CD8-positive, alpha-beta memory T cell (primary cell): ENCODE measurements around the gene IMMP1L. TPM values are rescaled to one million over a fixed set of nuclear protein-coding genes. Genes with fewer than 3 reads are reported as not detected.
A peak's percentile ranks its signal among the peaks of the same experiment; 100 is the strongest.

Source experiments
- CTCF ChIA-PET: fragments of 350-600 bp; sonication (Branson Sonifier 250); formaldehyde crosslinking; loops from one replicate; lab custom pipeline; 2021; ENCODE audit warnings: antibody characterized with exemption; lab: Charles Lee
- POLR2A ChIA-PET: fragments of 350-600 bp; sonication (Branson Sonifier 250); formaldehyde crosslinking; loops from one replicate; lab custom pipeline; 2021; ENCODE audit warnings: antibody characterized with exemption; lab: Charles Lee
- DNase-seq, 5 donors: peaks; one replicate each; pipeline versions ENCODE4 v3.0.0 to v3.0.0-alpha.2; 2020 to 2022; ENCODE audit warnings: mixed read lengths in 1 of 5
- H3K27ac ChIP-seq: one replicate; pipeline ENCODE4 v1.7.0; 2013; ENCODE audit warnings: low read depth, mild to moderate bottlenecking, low read length, moderate library complexity
- H3K27me3 ChIP-seq: 2 replicates; pipeline ENCODE4 v1.7.0; 2013; ENCODE audit warnings: low read length, mild to moderate bottlenecking; ENCODE audit not compliant: insufficient read depth, poor library complexity, severe bottlenecking
- H3K36me3 ChIP-seq: 2 replicates; pipeline ENCODE4 v1.7.0; 2013; ENCODE audit warnings: mild to moderate bottlenecking, low read length, moderate library complexity; ENCODE audit not compliant: insufficient read depth
- H3K4me1 ChIP-seq: 2 replicates; pipeline ENCODE4 v1.7.0; 2013; ENCODE audit warnings: mild to moderate bottlenecking, low read length, moderate library complexity; ENCODE audit not compliant: insufficient read depth
- H3K4me3 ChIP-seq: 2 replicates; pipeline ENCODE4 v1.7.0; 2013; ENCODE audit warnings: mild to moderate bottlenecking, low read length
- H3K9me3 ChIP-seq: 2 replicates; pipeline ENCODE4 v1.7.0; 2013; ENCODE audit warnings: mild to moderate bottlenecking, low read length
- H3K27ac Mint-ChIP-seq, 8 donors: one replicate each; pipeline ENCODE4 v1.8.0; 2020 to 2021; ENCODE audit warnings: mixed read lengths in 8 of 8, mild to moderate bottlenecking in 6 of 8, inconsistent platforms in 3 of 8, moderate library complexity in 3 of 8
- H3K27me3 Mint-ChIP-seq, 2 donors: one replicate each; pipeline ENCODE4 v1.8.0; 2020 to 2021; ENCODE audit warnings: mixed read lengths in 2 of 2, mild to moderate bottlenecking in 1 of 2, moderate library complexity in 1 of 2
- H3K36me3 Mint-ChIP-seq, 3 donors: one replicate each; pipeline ENCODE4 v1.8.0; 2020 to 2021; ENCODE audit warnings: mixed read lengths in 3 of 3, inconsistent platforms in 1 of 3, mild to moderate bottlenecking in 1 of 3
- H3K4me1 Mint-ChIP-seq, 3 donors: one replicate each; pipeline ENCODE4 v1.8.0; 2020 to 2021; ENCODE audit warnings: mixed read lengths in 3 of 3, inconsistent platforms in 1 of 3, mild to moderate bottlenecking in 1 of 3
- H3K4me3 Mint-ChIP-seq, 7 donors: one replicate each; pipeline ENCODE4 v1.8.0; 2020 to 2021; ENCODE audit warnings: mixed read lengths in 7 of 7, mild to moderate bottlenecking in 6 of 7, moderate library complexity in 4 of 7, inconsistent platforms in 2 of 7
- H3K9me3 Mint-ChIP-seq, 5 donors: one replicate each; pipeline ENCODE4 v1.8.0; 2020 to 2022; ENCODE audit warnings: mixed read lengths in 5 of 5, mild to moderate bottlenecking in 3 of 5, moderate library complexity in 2 of 5, inconsistent platforms in 1 of 5
- polyA plus RNA-seq: library from polyadenylated mRNA; unstranded; fragments of 300-500 nt; fragmentation: Illumina TruSeq; gene quantifications from one replicate; pipeline ENCODE4 v1.2.3, GENCODE V29; 2021
- total RNA-seq, 2 experiments: library from RNA; stranded (reverse); gene quantifications; one replicate each; pipeline ENCODE4 v1.2.3, GENCODE V29; 2021

Gene IMMP1L
- total and polyA plus RNA-seq, 3 experiments from 2014 or later: 22.1 to 54.5 (median 27.2) TPM

DNA sequence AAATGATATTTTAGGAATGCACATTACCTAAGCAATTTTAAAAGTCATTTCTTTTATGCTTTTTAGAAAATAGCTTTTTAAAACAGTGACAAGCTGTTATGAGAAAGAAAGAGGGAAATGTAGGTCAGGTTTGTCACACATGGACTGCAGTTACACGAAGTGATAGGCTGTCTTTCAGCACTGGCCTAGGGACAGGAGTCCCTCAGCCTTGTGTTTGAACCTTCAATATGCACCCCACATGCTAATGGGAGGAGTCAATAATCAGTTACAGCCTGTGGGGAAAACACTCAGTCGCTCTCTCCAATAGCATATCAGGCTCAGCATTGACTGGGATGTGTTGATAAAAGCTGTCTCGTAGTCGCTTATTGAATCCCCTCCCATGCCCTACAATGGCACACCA, 94.0 kb downstream of the IMMP1L start:
- POLR2A ChIA-PET: no interaction called here
- H3K4me1 Mint-ChIP-seq: peaks cover 0 to 2% (median 0%) of the 10 kb centered on the region in 3 donors
- no peaks in the 10 kb centered on the region for H3K27me3 Mint-ChIP-seq
- peaks cover 13 to 25% (median 16%) of the 10 kb centered on the region in 3 donors for H3K36me3 Mint-ChIP-seq
- H3K9me3 Mint-ChIP-seq: peaks cover 0 to 5% (median 2%) of the 10 kb centered on the region in 5 donors
- Histone ChIP-seq H3K27ac (no peak overlapping the region), H3K36me3 (peaks cover 10% of the 10 kb centered on the region), H3K27me3 (no peaks in the 10 kb centered on the region), H3K4me1 (no peaks in the 10 kb centered on the region), H3K9me3 (no peaks in the 10 kb centered on the region), H3K4me3 (no peak overlapping the region)
- peak overlapping the region in 1 of 8 donors; percentile 26 for H3K27ac Mint-ChIP-seq
- CTCF ChIA-PET: no interaction called here
- DNase-seq: no peak
- no peak overlapping the region for H3K4me3 Mint-ChIP-seq

DNA sequence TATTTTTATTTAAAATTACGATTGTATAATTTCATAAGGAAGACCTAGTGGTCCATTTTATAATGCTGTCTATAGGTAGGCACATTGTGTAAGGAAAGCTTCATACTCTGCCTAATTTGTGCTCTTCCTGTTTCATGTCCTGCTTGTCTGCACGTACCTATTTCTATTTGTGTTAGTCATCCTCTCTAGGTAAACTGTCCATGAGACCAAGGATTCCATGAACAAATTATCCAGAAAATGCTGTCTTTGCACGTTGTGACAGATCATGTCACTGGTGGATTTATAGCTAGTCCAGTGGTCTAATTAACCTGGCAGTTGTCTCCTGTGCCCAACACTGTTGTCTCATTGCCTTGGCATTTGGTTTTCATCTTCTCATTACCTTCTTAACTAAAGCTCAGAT, 95.1 kb downstream of the IMMP1L start:
- Histone ChIP-seq H3K36me3 (peaks cover 10% of the 10 kb centered on the region), H3K4me1 (no peaks in the 10 kb centered on the region), H3K27ac (no peak overlapping the region), H3K4me3 (no peak overlapping the region), H3K27me3 (no peaks in the 10 kb centered on the region), H3K9me3 (no peaks in the 10 kb centered on the region)
- Mint-ChIP-seq H3K4me3 (no peak overlapping the region), H3K27ac (no peak overlapping the region), H3K9me3 (peaks cover 0 to 5% (median 2%) of the 10 kb centered on the region in 5 donors), H3K27me3 (no peaks in the 10 kb centered on the region), H3K4me1 (peaks cover 0 to 3% (median 2%) of the 10 kb centered on the region in 3 donors), H3K36me3 (peaks cover 13 to 26% (median 14%) of the 10 kb centered on the region in 3 donors)
- CTCF ChIA-PET: no interaction called here
- POLR2A ChIA-PET: no interaction called here
- no peak for DNase-seq

- Mint-ChIP-seq H3K36me3 (peaks cover 13 to 28% (median 14%) of the 10 kb centered on the region in 3 donors), H3K27me3 (no peaks in the 10 kb centered on the region), H3K4me1 (peaks cover 0 to 5% (median 5%) of the 10 kb centered on the region in 3 donors), H3K27ac (no peak overlapping the region), H3K9me3 (peaks cover 0 to 5% (median 2%) of the 10 kb centered on the region in 5 donors), H3K4me3 (no peak overlapping the region)
- no peak overlapping the region for H3K4me3 ChIP-seq
- POLR2A ChIA-PET: no interaction called here
- no peak for DNase-seq
- H3K36me3 ChIP-seq: peaks cover 10% of the 10 kb centered on the region
- no peaks in the 10 kb centered on the region for H3K4me1 ChIP-seq
- no peak overlapping the region for H3K27ac ChIP-seq
- CTCF ChIA-PET: no interaction called here
- H3K9me3 ChIP-seq: no peaks in the 10 kb centered on the region
- H3K27me3 ChIP-seq: no peaks in the 10 kb centered on the region
Observed at GRCh38 chr11:31412946-31413345, 96.5 kb downstream of the IMMP1L start.

DNA sequence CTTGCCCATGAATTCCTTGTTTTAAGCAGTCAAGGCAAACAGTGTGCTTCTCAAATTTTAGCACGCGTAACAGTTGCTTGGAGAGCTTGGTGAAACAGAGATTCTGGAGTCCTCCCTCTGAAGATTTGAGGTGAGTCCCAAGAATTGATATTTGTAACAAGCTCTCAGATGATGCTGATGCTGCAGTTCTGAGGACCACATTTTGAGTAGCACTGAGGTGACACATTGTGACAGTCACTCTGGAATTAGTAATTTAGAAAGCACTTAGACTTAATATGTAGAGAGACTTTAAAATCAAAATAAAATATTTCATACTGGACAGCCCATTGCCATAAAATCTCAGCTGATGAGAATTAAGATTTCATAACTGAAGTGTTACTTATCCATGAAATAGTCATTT, 101.2 kb downstream of the IMMP1L start:
- H3K4me1 Mint-ChIP-seq: peaks cover 0 to 5% (median 5%) of the 10 kb centered on the region in 3 donors
- no peaks in the 10 kb centered on the region for H3K4me1 ChIP-seq
- H3K9me3 ChIP-seq: no peaks in the 10 kb centered on the region
- no peaks in the 10 kb centered on the region for H3K36me3 ChIP-seq
- H3K36me3 Mint-ChIP-seq: peaks cover 8 to 11% (median 10%) of the 10 kb centered on the region in 3 donors
- no peaks in the 10 kb centered on the region for H3K27me3 Mint-ChIP-seq
- no peak overlapping the region for H3K27ac Mint-ChIP-seq
- ChIA-PET CTCF (no interaction called here), POLR2A (no interaction called here)
- H3K4me3 ChIP-seq: no peak overlapping the region
- DNase-seq: no peak
- no peak overlapping the region for H3K4me3 Mint-ChIP-seq
- H3K9me3 Mint-ChIP-seq: peaks cover 0 to 5% (median 2%) of the 10 kb centered on the region in 5 donors
- H3K27me3 ChIP-seq: no peaks in the 10 kb centered on the region
- H3K27ac ChIP-seq: no peak overlapping the region

GRCh38 chr11:31404614-31405013, 104.8 kb downstream of the IMMP1L start:
- Mint-ChIP-seq H3K4me3 (no peak overlapping the region), H3K27ac (no peak overlapping the region), H3K27me3 (no peaks in the 10 kb centered on the region), H3K9me3 (no peaks in the 10 kb centered on the region), H3K4me1 (peaks cover 0 to 5% (median 4%) of the 10 kb centered on the region in 3 donors), H3K36me3 (peaks cover 16 to 21% (median 21%) of the 10 kb centered on the region in 3 donors)
- Histone ChIP-seq H3K27ac (no peak overlapping the region), H3K27me3 (no peaks in the 10 kb centered on the region), H3K36me3 (no peaks in the 10 kb centered on the region), H3K9me3 (no peaks in the 10 kb centered on the region), H3K4me1 (no peaks in the 10 kb centered on the region), H3K4me3 (no peak overlapping the region)
- CTCF ChIA-PET: no interaction called here
- DNase-seq: no peak
- POLR2A ChIA-PET: no interaction called here

- peaks cover 0 to 1% (median 0%) of the 10 kb centered on the region in 3 donors for H3K4me1 Mint-ChIP-seq
- peak in 2 of 5 donors; percentile 2 to 23 for DNase-seq
- no peaks in the 10 kb centered on the region for H3K27me3 ChIP-seq
- no peaks in the 10 kb centered on the region for H3K27me3 Mint-ChIP-seq
- no peak overlapping the region for H3K27ac ChIP-seq
- POLR2A ChIA-PET: interaction anchor here (0.6 to 0.9 kb wide), 2 partner anchors 9 to 1213 kb away, joined by 3 read pairs; no protein-coding TSS in a partner anchor
- no peaks in the 10 kb centered on the region for H3K4me1 ChIP-seq
- peaks cover 12 to 28% (median 25%) of the 10 kb centered on the region in 3 donors for H3K36me3 Mint-ChIP-seq
- no peaks in the 10 kb centered on the region for H3K36me3 ChIP-seq
- H3K4me3 Mint-ChIP-seq: no peak overlapping the region
- no peak overlapping the region for H3K4me3 ChIP-seq
- CTCF ChIA-PET: interaction anchor here (0.8 to 1.3 kb wide), 5 partner anchors 9 to 779 kb away, joined by 3 to 4 read pairs (median 3); no protein-coding TSS in a partner anchor
- H3K27ac Mint-ChIP-seq: peak overlapping the region in 1 of 8 donors; percentile 1
- H3K9me3 ChIP-seq: no peaks in the 10 kb centered on the region
- H3K9me3 Mint-ChIP-seq: no peaks in the 10 kb centered on the region
Observed at GRCh38 chr11:31397239-31397834, 112.1 kb downstream of the IMMP1L start.

- Histone ChIP-seq H3K36me3 (no peaks in the 10 kb centered on the region), H3K27ac (no peak overlapping the region), H3K4me3 (no peak overlapping the region), H3K27me3 (no peaks in the 10 kb centered on the region), H3K9me3 (no peaks in the 10 kb centered on the region), H3K4me1 (no peaks in the 10 kb centered on the region)
- ChIA-PET CTCF (no interaction called here), POLR2A (no interaction called here)
- Mint-ChIP-seq H3K9me3 (no peaks in the 10 kb centered on the region), H3K4me1 (peaks cover 10 to 31% (median 18%) of the 10 kb centered on the region in 3 donors), H3K27me3 (no peaks in the 10 kb centered on the region), H3K27ac (peak overlapping the region in 1 of 8 donors; percentile 85), H3K36me3 (peaks cover 4 to 28% (median 13%) of the 10 kb centered on the region in 3 donors), H3K4me3 (no peak overlapping the region)
- DNase-seq: no peak
Observed at GRCh38 chr11:31387379-31387778, 122.0 kb downstream of the IMMP1L start.

- DNase-seq: no peak
- H3K4me1 Mint-ChIP-seq: peaks cover 13 to 30% (median 21%) of the 10 kb centered on the region in 3 donors
- H3K4me3 ChIP-seq: no peak overlapping the region
- peak overlapping the region in 1 of 8 donors; percentile 47 for H3K27ac Mint-ChIP-seq
- no peaks in the 10 kb centered on the region for H3K4me1 ChIP-seq
- no peaks in the 10 kb centered on the region for H3K9me3 ChIP-seq
- H3K36me3 ChIP-seq: no peaks in the 10 kb centered on the region
- no peaks in the 10 kb centered on the region for H3K27me3 Mint-ChIP-seq
- ChIA-PET POLR2A (no interaction called here), CTCF (no interaction called here)
- no peaks in the 10 kb centered on the region for H3K27me3 ChIP-seq
- H3K4me3 Mint-ChIP-seq: no peak overlapping the region
- H3K9me3 Mint-ChIP-seq: no peaks in the 10 kb centered on the region
- no peak overlapping the region for H3K27ac ChIP-seq
- peaks cover 4 to 14% (median 8%) of the 10 kb centered on the region in 3 donors for H3K36me3 Mint-ChIP-seq
Observed at GRCh38 chr11:31383116-31383515, 126.3 kb downstream of the IMMP1L start.
